ENCODE data around the gene L3MBTL1.
A peak's percentile ranks its signal among the peaks of the same experiment; 100 is the strongest.

The L3MBTL1 gene

GRCh38 chr20:43508106-43508505 is 609 bp downstream of the L3MBTL1 start:
- peak in 1 of 2 experiments; percentile 21 for DNase-seq

- DNase-seq, result no peak
Measured at GRCh38 chr20:43508604-43509040, 1.1 kb downstream of the L3MBTL1 start.

GRCh38 chr20:43511879-43512278 is 4.4 kb downstream of the L3MBTL1 start:
- no peak for DNase-seq

- DNase-seq, result no peak
Measured at GRCh38 chr20:43513372-43513930, 6.0 kb downstream of the L3MBTL1 start.

- peak; percentile 94 for DNase-seq
Measured at GRCh38 chr20:43513931-43514647, 6.6 kb downstream of the L3MBTL1 start.

- DNase-seq, result no peak
Measured at GRCh38 chr20:43514648-43514999, 7.1 kb downstream of the L3MBTL1 start.

- DNase-seq, result no peak
Measured at GRCh38 chr20:43515628-43516027, 8.1 kb downstream of the L3MBTL1 start.

- DNase-seq, result no peak
Measured at GRCh38 chr20:43516251-43516824, 8.8 kb downstream of the L3MBTL1 start.

- no peak for DNase-seq
Measured at GRCh38 chr20:43520074-43520630, 12.7 kb downstream of the L3MBTL1 start.

GRCh38 chr20:43525021-43525420 is 17.5 kb downstream of the L3MBTL1 start:
- DNase-seq, result no peak

GRCh38 chr20:43528258-43528875 is 20.9 kb downstream of the L3MBTL1 start:
- DNase-seq, result no peak

- DNase-seq, result no peak
Measured at GRCh38 chr20:43529051-43529450, 21.6 kb downstream of the L3MBTL1 start.

- no peak for DNase-seq
Measured at GRCh38 chr20:43529457-43530153, 22.1 kb downstream of the L3MBTL1 start.

- no peak for DNase-seq
Measured at GRCh38 chr20:43530321-43531090, 23.0 kb downstream of the L3MBTL1 start.

- no peak for DNase-seq
Measured at GRCh38 chr20:43531091-43531443, 23.6 kb downstream of the L3MBTL1 start.

- no peak for DNase-seq
Measured at GRCh38 chr20:43532416-43533055, 25.0 kb downstream of the L3MBTL1 start.

GRCh38 chr20:43533060-43533459 is 25.6 kb downstream of the L3MBTL1 start:
- DNase-seq, result no peak

GRCh38 chr20:43534016-43534415 is 26.5 kb downstream of the L3MBTL1 start:
- no peak for DNase-seq

GRCh38 chr20:43534791-43535350 is 27.4 kb downstream of the L3MBTL1 start:
- no peak for DNase-seq

- no peak for DNase-seq
Measured at GRCh38 chr20:43535370-43536004, 28.0 kb downstream of the L3MBTL1 start.
